Non-pigmented ciliary epithelial cell (primary cell): ENCODE data around the gene TOP2A.
A peak's percentile ranks its signal among the peaks of the same experiment; 100 is the strongest.
"Not testable (repeated sequence)": the region's sequence is repeated elsewhere in the genome, so short reads cannot be mapped to it uniquely, and the experiment has no call there.

ENCODE experiments used
- DNase-seq: peaks from one replicate; pipeline ENCODE4 v3.0.0-alpha.2; 2010; ENCODE audit warnings: low read depth

The TOP2A gene

GRCh38 chr17:40430272-40431230, 12.9 kb upstream of the TOP2A start:
- no peak for DNase-seq

- DNase-seq, result no peak
These were observed 9.4 kb upstream of the TOP2A start for GRCh38 chr17:40427002-40427491.

- no peak for DNase-seq
These were observed 8.0 kb upstream of the TOP2A start for GRCh38 chr17:40425741-40426140.

GRCh38 chr17:40422990-40423633, 5.4 kb upstream of the TOP2A start:
- DNase-seq, result no peak

GRCh38 chr17:40419559-40420331, 2.0 kb upstream of the TOP2A start:
- DNase-seq, result no peak

- no peak for DNase-seq
These were observed 671 bp upstream of the TOP2A start for GRCh38 chr17:40418428-40418706.

GRCh38 chr17:40417258-40417608, 463 bp downstream of the TOP2A start:
- no peak for DNase-seq

GRCh38 chr17:40416671-40417070, 1.0 kb downstream of the TOP2A start:
- DNase-seq, result no peak

- DNase-seq, result peak; percentile 11
These were observed 2.3 kb downstream of the TOP2A start for GRCh38 chr17:40415390-40415789.

- not testable (repeated sequence) for DNase-seq
These were observed 3.4 kb downstream of the TOP2A start for GRCh38 chr17:40414312-40414711.

- no peak for DNase-seq
These were observed 4.8 kb downstream of the TOP2A start for GRCh38 chr17:40412880-40413279.

GRCh38 chr17:40411821-40412220, 5.9 kb downstream of the TOP2A start:
- DNase-seq, result no peak

GRCh38 chr17:40410082-40410481, 7.6 kb downstream of the TOP2A start:
- no peak for DNase-seq

GRCh38 chr17:40409540-40409939, 8.2 kb downstream of the TOP2A start:
- DNase-seq, result not testable (repeated sequence)

GRCh38 chr17:40407460-40407859, 10.2 kb downstream of the TOP2A start:
- DNase-seq, result no peak

GRCh38 chr17:40404003-40404402, 13.7 kb downstream of the TOP2A start:
- no peak for DNase-seq

- DNase-seq, result no peak
These were observed 15.0 kb downstream of the TOP2A start for GRCh38 chr17:40402668-40403067.

- peak; percentile 26 for DNase-seq
These were observed 18.5 kb downstream of the TOP2A start for GRCh38 chr17:40399185-40399584.

GRCh38 chr17:40386555-40386954, 31.1 kb downstream of the TOP2A start:
- not testable (repeated sequence) for DNase-seq

GRCh38 chr17:40382251-40382650, 35.4 kb downstream of the TOP2A start:
- DNase-seq, result no peak

- DNase-seq, result no peak
These were observed 38.7 kb downstream of the TOP2A start for GRCh38 chr17:40378966-40379365.

- no peak for DNase-seq
These were observed 39.9 kb downstream of the TOP2A start for GRCh38 chr17:40377832-40378231.

GRCh38 chr17:40376541-40376940, 41.2 kb downstream of the TOP2A start:
- DNase-seq, result not testable (repeated sequence)
